Muscle of leg (tissue), 11 donors: ENCODE data around the gene PTER. TPM values are rescaled to one million over a fixed set of nuclear protein-coding genes. Genes with fewer than 3 reads are reported as not detected.
A peak's percentile ranks its signal among the peaks of the same experiment; 100 is the strongest.

ENCODE experiments used
- DNase-seq: peaks from one replicate; pipeline ENCODE4 v3.0.0; 2013
- H3K27ac ChIP-seq: one replicate; pipeline ENCODE4 v1.5.1; 2013; ENCODE audit warnings: mild to moderate bottlenecking, low read length, control low read depth
- H3K27me3 ChIP-seq: one replicate; pipeline ENCODE4 v1.6.1; 2013; ENCODE audit warnings: low read length; ENCODE audit not compliant: control insufficient read depth, insufficient read depth
- H3K36me3 ChIP-seq: one replicate; pipeline ENCODE4 v1.6.1; 2013; ENCODE audit warnings: low read length; ENCODE audit not compliant: control insufficient read depth, insufficient read depth
- H3K4me1 ChIP-seq: one replicate; pipeline ENCODE4 v1.6.1; 2013; ENCODE audit warnings: low read length; ENCODE audit not compliant: control insufficient read depth, insufficient read depth
- H3K4me3 ChIP-seq: one replicate; pipeline ENCODE4 v1.5.1; 2013; ENCODE audit warnings: low read length, control low read depth
- H3K9me3 ChIP-seq: replicated peaks from 2 replicates; pipeline ENCODE4 v1.6.1; 2013; ENCODE audit warnings: low read depth, low read length; ENCODE audit not compliant: control insufficient read depth
- WGBS: methylation state at CpG from one replicate; pipeline ENCODE4 v1.1.5; 2013; ENCODE audit warnings: missing lambda C conversion rate; ENCODE audit not compliant: insufficient coverage; 5-methylcytosine and 5-hydroxymethylcytosine counted together
- polyA plus RNA-seq, 8 donors: library from polyadenylated mRNA; unstranded; fragments of 120-200 nt; gene quantifications; one replicate each; pipeline versions ENCODE4 v1.2.1 to v1.2.3, GENCODE V29; 2013; ENCODE audit warnings: inconsistent platforms in 1 of 8, low replicate concordance in 1 of 8; ENCODE audit not compliant: insufficient read length in 8 of 8, insufficient read depth in 1 of 8
- total RNA-seq: library from RNA; stranded (reverse); fragments of 120-200 nt; gene quantifications from one replicate; pipeline ENCODE4 v1.2.4, GENCODE V29; 2013

The PTER gene
- total and polyA plus RNA-seq, 9 donors = 5.6 to 8.2 (median 7.2) TPM

DNA sequence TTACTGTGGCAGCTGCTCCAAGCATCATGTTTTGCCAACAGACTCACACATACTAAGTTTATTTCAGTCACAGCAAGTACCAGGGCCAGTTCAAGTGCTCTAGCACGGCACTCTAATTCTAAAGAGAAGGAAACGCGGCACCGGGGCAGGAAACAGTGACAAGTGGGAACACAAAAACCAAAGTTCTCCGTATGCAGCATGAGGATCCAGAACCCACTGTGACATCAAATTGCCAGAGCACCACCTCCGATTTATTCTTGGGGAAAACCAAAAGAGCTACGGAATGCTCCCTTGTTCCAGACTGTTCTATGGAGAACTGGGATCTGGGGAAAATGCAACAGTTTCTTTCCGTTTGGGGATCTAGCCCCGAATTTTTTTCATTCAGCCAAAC, 448 bp upstream of the PTER start:
- DNase-seq = peak; percentile 32
- peak overlapping the region; percentile 74 for H3K27ac ChIP-seq
- peaks cover 14% of the 10 kb centered on the region for H3K4me1 ChIP-seq
- 15% methylated on average over 6 of the region's 9 CpGs for WGBS
- peak overlapping the region; percentile 63 for H3K4me3 ChIP-seq
- H3K36me3 ChIP-seq = no peaks in the 10 kb centered on the region
- no peaks in the 10 kb centered on the region for H3K9me3 ChIP-seq
- peaks cover 4% of the 10 kb centered on the region for H3K27me3 ChIP-seq

DNA sequence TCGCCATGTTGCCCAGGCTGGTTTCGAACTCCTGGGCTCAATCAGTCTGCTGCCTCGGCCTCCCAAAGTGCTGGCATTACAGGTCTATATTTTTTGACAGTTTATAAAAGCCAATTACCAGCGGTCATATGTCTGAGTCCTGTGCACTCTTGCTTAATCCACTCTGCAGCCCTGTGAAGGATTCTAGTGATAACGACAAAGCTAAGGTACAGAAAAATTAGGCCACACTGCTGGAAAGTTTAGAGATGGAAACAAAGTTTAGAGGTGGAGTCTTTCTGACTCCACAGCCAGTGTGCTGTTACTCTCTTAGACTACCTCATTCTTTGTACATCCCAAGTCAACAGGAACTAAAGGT, 707 bp downstream of the PTER start:
- Histone ChIP-seq H3K4me3 (peak overlapping the region; percentile 63), H3K36me3 (no peaks in the 10 kb centered on the region), H3K4me1 (peaks cover 14% of the 10 kb centered on the region), H3K9me3 (no peaks in the 10 kb centered on the region), H3K27ac (no peak overlapping the region), H3K27me3 (peaks cover 4% of the 10 kb centered on the region)
- no peak for DNase-seq
- 78% methylated on average over 3 of the region's 5 CpGs for WGBS

DNA sequence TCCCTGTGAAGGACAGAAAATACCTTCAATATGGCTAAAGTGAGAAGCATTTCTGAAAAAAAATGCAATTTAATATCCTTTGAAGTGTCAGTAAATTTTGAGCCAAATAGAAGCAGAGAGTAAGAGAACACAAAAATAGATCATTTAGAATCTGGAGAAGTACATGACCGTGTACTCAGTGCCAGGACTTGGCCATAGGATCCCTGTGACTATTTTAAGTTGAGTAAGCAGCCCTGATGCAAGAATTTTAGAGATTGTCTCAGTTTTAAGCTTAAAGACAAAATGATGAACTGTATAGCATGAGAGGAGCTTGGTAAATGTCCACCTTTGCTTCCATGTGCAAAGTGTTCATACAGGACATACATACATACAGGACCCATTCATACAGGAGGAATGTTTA, 2.5 kb downstream of the PTER start:
- peak; percentile 60 for DNase-seq
- 29% methylated on average over 1 of the region's 1 CpG for WGBS
- Histone ChIP-seq H3K4me3 (no peak overlapping the region), H3K9me3 (no peaks in the 10 kb centered on the region), H3K27ac (no peak overlapping the region), H3K27me3 (peaks cover 4% of the 10 kb centered on the region), H3K4me1 (peaks cover 14% of the 10 kb centered on the region), H3K36me3 (no peaks in the 10 kb centered on the region)

DNA sequence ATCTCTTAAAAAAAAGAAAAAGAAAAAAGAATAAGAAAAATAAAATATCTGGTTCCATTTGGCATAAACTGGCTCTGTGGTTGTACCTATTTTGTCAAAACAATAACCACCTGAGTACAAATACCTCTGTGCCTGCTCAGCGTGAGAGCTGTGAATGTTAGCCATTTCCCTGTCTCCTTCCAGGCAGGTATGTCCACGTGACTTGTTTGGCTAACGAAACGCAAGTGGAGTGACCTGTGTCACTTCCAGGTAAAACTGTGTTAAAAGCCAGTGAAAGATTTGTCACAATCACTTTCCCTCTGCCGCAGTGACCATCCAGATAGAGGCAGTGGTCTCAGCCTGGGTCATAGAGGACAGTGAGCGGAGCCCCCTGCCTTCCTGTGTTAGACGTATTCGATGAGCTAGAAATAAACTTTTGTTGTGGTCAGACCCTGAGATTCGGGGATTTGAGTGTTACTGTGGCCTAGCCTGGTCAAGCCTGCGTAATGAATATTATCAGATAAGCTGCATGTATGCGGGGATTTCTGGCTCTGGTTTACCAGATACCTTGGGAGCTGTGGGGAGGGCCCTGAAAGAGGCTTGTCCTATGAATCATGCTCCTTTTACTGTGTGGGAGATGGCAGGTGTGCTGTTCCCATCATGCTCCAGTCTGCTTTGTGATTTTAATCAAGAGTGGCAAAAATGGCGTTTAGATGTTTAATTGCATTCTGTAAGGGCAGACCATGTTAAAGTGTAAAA, 3.8 kb downstream of the PTER start:
- WGBS = 88% methylated on average over 11 of the region's 12 CpGs
- no peaks in the 10 kb centered on the region for H3K36me3 ChIP-seq
- H3K27me3 ChIP-seq = peaks cover 4% of the 10 kb centered on the region
- no peak for DNase-seq
- no peak overlapping the region for H3K27ac ChIP-seq
- H3K9me3 ChIP-seq = no peaks in the 10 kb centered on the region
- peaks cover 14% of the 10 kb centered on the region for H3K4me1 ChIP-seq
- H3K4me3 ChIP-seq = no peak overlapping the region

DNA sequence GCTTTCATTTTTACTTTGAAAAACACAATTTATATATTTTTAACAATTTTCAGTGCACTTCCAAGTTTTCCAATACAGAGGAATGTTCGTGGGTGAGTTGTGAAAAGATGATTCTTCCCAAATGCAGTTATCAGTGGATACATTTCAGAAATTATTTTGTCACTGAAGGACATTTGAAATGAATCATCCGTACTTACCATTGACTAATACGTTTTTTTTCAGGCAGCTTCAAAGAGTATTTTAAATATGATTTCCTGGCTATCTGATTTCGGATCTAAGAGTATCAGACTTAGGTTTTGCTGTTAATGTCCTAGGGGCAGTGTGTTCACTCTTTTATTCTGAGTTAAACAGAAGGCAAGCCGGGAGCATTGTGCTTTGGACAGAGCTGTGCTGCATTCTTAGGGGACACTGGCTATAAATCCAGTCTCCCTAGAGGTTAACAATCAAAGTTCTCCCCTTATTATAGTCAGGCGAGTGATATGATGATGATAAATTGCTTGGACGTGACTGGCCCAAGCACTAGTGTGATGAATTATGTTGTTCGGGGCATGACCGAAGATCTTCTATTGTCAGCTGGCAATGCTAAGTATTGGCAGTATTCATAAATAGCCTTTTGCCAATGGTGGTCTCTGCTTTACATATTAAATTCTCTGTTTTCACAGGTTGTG, 4.5 kb downstream of the PTER start:
- Histone ChIP-seq H3K27ac (no peak overlapping the region), H3K4me1 (peaks cover 13% of the 10 kb centered on the region), H3K9me3 (no peaks in the 10 kb centered on the region), H3K36me3 (no peaks in the 10 kb centered on the region), H3K4me3 (no peak overlapping the region), H3K27me3 (peaks cover 4% of the 10 kb centered on the region)
- peak; percentile 11 for DNase-seq
- WGBS = 60% methylated on average over 1 of the region's 9 CpGs

DNA sequence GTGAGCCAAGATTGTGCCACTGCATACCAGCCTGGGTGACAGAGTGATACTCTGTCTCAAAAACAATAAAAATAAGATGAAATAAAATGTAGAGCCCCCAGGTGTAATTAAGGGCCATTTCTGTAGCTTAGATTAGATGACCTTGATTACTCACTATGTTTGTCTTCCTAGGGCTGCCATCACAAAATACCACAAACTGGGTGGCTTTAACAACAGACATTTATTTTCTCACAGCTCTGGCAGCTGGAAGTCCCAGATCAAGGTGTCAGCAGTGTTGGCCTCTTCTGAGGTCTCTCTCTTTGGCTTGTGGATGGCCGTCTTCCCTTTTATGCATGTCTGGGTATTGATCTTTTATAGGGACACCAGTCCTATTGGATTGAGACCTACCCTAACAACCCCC, 6.1 kb downstream of the PTER start:
- no peak overlapping the region for H3K27ac ChIP-seq
- no peak overlapping the region for H3K4me3 ChIP-seq
- H3K4me1 ChIP-seq = peaks cover 4% of the 10 kb centered on the region
- no peak for DNase-seq
- H3K36me3 ChIP-seq = no peaks in the 10 kb centered on the region
- no CpG with 5 or more reads among the region's 1 CpG for WGBS
- H3K9me3 ChIP-seq = no peaks in the 10 kb centered on the region
- H3K27me3 ChIP-seq = no peaks in the 10 kb centered on the region

DNA sequence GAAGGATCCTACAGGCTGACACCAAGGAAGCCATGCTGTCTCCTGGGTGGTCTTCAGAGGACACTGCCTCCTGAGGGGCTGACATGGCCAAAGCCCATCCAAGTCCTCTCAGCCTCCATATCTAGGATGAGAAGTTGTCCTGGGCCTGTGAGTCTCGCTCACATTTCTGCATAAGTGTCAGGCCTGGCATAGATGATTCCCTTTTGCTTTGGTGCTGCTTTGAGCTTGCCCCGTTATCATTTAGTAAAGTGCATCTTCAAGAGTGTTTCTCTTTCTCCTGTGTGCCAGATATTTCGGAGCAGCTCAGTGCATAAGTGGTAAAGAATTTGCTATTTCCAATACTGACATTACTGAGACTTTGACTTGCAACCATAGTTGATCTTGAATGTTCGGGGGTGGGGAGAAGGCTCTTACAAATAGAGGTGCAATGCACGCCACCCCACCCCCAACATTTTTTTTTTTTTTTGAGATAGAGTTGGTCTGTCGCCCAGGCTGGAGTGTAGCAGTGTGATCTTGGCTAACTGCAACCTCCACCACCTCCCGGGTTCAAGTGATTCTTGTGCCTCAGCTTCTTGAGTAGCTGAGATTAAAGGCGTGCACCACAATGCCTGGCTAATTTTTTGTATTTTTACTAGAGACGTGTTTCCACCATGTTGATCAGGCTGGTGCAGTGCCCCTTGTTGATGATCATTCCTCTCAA, 9.1 kb downstream of the PTER start:
- Histone ChIP-seq H3K4me1 (no peaks in the 10 kb centered on the region), H3K27me3 (no peaks in the 10 kb centered on the region), H3K36me3 (no peaks in the 10 kb centered on the region), H3K27ac (no peak overlapping the region), H3K4me3 (no peak overlapping the region), H3K9me3 (peaks cover 2% of the 10 kb centered on the region)
- 100% methylated on average over 1 of the region's 9 CpGs for WGBS
- no peak for DNase-seq

DNA sequence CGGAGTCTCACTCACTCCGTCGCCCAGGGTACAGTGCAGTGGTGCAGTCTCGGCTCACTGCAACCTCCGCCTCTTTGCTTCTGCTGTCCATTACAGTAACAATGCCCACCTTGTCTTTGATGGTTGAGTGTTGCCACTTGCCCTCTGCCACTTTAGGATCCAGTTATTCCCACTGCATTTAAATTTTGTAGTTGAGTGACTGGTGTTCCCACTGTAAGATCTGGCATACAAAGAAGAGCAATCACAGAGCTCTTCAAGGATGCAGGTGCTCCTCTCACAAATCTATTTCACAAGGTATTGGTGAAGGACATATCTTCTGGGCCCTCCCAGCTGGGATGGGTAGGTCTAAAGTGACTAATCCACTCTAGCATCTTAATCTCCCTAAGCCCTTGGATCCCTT, 12.6 kb downstream of the PTER start:
- Histone ChIP-seq H3K9me3 (peaks cover 2% of the 10 kb centered on the region), H3K4me1 (no peaks in the 10 kb centered on the region), H3K4me3 (no peak overlapping the region), H3K27me3 (no peaks in the 10 kb centered on the region), H3K36me3 (no peaks in the 10 kb centered on the region), H3K27ac (no peak overlapping the region)
- no peak for DNase-seq
- no CpG with 5 or more reads among the region's 5 CpGs for WGBS

DNA sequence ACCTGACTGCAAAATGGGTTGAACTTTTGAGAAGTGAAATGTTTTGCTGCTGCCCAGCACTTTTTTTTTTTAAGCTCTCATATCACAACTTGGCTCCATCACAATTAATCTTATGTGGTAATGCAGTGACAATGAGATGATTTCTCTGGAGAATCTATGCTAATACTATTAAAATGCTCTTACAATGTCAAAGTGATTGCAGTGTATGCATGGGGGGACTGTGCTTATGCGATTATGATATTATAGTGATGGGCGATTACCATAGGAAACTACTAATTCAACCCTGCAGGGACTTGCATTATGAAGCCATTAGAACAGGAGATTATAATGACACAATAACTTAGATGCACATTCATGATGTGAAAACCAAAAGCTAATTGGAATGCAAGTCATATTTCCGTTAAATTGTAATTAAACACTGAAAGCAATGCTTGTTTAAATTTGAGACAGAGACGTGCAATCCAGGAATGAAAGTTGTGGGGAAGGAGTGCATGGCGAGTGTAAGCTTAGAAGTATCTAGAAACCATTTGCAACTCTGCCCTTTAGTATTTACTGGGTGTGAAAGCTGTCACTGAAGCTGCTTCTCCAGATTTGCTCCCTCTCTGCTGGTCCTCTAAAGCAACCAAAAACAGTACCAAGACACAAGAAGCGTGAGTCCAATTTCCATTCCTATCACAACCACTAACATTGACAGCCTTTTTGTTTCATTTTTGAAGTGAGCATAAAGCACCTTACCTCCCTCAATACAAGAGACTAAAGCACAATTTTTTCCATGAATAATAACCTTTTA, 21.6 kb downstream of the PTER start:
- Histone ChIP-seq H3K27me3 (no peaks in the 10 kb centered on the region), H3K4me1 (no peaks in the 10 kb centered on the region), H3K4me3 (no peak overlapping the region), H3K9me3 (no peaks in the 10 kb centered on the region), H3K36me3 (no peaks in the 10 kb centered on the region), H3K27ac (no peak overlapping the region)
- DNase-seq = no peak
- WGBS = no CpG with 5 or more reads among the region's 6 CpGs
